Adipocyte (in vitro differentiated cells): Measurements from ENCODE around the gene PPP2R5E.

Experiments
- DNase-seq: peaks from one replicate; pipeline ENCODE4 v3.0.0-alpha.2; 2015; ENCODE audit warnings: low read depth
- H3K27me3 ChIP-seq: replicated peaks from 2 replicates; pipeline ENCODE4 v1.7.0; 2013; ENCODE audit warnings: mild to moderate bottlenecking, low read length, moderate library complexity; ENCODE audit not compliant: control insufficient read depth, insufficient read depth
- H3K36me3 ChIP-seq: 2 replicates; pipeline ENCODE4 v1.7.0; 2013; ENCODE audit warnings: low read length, mild to moderate bottlenecking, moderate library complexity; ENCODE audit not compliant: control insufficient read depth, insufficient read depth, severe bottlenecking
- H3K4me1 ChIP-seq: 2 replicates; pipeline ENCODE4 v1.7.0; 2013; ENCODE audit warnings: mild to moderate bottlenecking, low read length, moderate library complexity; ENCODE audit not compliant: control insufficient read depth, insufficient read depth
- H3K4me3 ChIP-seq: 2 replicates; pipeline ENCODE4 v1.7.0; 2013; ENCODE audit warnings: mild to moderate bottlenecking, low read length, moderate library complexity
- H3K9ac ChIP-seq: 2 replicates; pipeline ENCODE4 v1.7.0; 2013; ENCODE audit warnings: mild to moderate bottlenecking, low read length, moderate library complexity
- H3K9me3 ChIP-seq: 2 replicates; pipeline ENCODE4 v1.7.0; 2013; ENCODE audit warnings: mild to moderate bottlenecking, low read length, moderate library complexity; ENCODE audit not compliant: control insufficient read depth

PPP2R5E gene

DNA sequence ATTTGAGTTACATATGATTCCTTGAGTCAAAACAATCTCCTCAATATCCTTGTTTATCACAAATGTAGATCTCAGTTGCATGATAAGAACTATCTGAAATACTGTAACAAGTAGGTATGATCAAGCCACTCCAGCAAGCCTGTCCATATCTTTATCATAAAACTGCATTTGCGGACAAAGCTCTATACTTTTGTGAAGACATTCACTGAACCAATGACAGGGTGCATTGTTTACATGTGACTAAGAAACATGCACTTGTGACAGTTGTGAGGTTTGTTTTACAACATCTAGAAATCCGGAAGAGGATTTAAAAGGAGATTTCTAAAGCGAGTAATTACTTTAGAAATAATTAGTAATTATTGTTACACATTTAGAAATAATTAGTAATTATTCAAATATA lies 111.7 kb downstream of the PPP2R5E start:
- Histone ChIP-seq H3K36me3 (no peaks in the 10 kb centered on the region), H3K27me3 (no peaks in the 10 kb centered on the region)
- DNase-seq = no peak

DNA sequence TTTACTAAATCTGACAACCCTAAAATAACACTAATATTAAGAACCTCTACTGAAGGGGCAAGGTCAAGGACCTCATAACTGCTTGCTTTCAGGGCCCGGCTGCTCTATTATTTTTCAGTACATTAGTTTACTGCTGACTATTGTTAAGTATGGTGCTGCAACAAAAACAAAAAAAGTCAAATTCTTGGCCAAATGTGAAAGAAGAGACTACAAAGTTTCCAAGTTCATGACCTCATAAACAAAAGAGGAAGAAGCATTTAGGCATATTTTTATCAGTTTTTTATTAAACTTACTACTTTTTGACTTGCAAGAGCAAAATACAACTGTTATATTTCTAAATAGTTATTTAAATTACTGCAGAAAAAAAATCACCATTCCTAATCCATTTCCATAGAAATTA lies 114.7 kb downstream of the PPP2R5E start:
- H3K4me1 ChIP-seq = no peaks in the 10 kb centered on the region
- no peak overlapping the region for H3K9ac ChIP-seq
- H3K4me3 ChIP-seq = no peak overlapping the region
- no peak for DNase-seq
- H3K9me3 ChIP-seq = no peaks in the 10 kb centered on the region
- H3K36me3 ChIP-seq = no peaks in the 10 kb centered on the region
- H3K27me3 ChIP-seq = no peaks in the 10 kb centered on the region

More for the DNA sequence above, 111.7 kb downstream of the PPP2R5E start:
- no peak overlapping the region for H3K4me3 ChIP-seq
- no peaks in the 10 kb centered on the region for H3K9me3 ChIP-seq
- H3K4me1 ChIP-seq = peaks cover 24% of the 10 kb centered on the region
- no peak overlapping the region for H3K9ac ChIP-seq

DNA sequence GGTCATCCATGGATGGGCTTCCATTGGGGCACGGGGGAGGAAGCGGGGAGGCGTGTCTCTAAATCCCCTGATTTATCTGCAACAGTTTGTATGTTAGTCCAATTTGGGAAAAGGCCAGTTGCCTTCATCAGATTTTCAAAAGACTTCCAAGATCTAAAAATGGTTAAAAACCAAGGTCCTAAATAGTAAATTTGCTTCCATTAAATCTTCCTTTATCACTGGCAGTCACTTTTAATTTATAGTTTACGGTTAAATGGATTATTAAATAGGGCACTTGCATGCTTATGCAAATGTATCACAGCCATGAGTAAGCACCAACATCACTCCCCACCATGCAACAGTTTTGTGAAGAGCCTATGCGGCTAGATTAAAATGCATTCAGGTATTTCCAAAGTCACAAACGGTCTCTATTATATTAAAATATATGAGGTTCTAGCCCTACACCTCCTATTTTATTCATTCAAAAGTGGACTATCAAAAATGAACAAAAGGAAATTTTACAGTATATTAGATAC lies 116.3 kb downstream of the PPP2R5E start:
- H3K9ac ChIP-seq = no peak overlapping the region
- DNase-seq = no peak
- H3K27me3 ChIP-seq = no peaks in the 10 kb centered on the region
- H3K4me1 ChIP-seq = no peaks in the 10 kb centered on the region
- H3K36me3 ChIP-seq = no peaks in the 10 kb centered on the region
- H3K9me3 ChIP-seq = no peaks in the 10 kb centered on the region
- H3K4me3 ChIP-seq = no peak overlapping the region

DNA sequence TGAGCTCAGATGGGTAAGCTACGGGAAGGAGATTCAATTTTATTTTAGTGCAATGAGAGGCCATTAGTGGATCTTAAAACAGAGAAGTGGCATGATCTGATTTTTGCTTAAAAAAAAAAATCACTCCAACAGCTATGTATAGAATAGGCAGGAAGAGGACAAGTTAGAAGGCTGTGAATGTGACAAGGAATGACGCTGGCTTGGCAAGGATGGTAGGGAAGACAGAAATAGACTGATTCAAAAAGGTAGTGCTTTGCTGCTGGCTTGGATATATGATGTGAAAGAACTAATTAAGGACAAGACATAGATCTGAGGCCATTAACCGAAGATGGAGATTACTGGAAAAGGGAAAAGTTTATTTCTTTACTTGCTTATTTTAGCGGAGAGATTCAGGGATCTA lies 119.3 kb downstream of the PPP2R5E start:
- Histone ChIP-seq H3K4me1 (peaks cover 2% of the 10 kb centered on the region), H3K9ac (no peak overlapping the region), H3K36me3 (peaks cover 18% of the 10 kb centered on the region), H3K9me3 (no peaks in the 10 kb centered on the region), H3K27me3 (no peaks in the 10 kb centered on the region), H3K4me3 (no peak overlapping the region)
- DNase-seq = no peak

DNA sequence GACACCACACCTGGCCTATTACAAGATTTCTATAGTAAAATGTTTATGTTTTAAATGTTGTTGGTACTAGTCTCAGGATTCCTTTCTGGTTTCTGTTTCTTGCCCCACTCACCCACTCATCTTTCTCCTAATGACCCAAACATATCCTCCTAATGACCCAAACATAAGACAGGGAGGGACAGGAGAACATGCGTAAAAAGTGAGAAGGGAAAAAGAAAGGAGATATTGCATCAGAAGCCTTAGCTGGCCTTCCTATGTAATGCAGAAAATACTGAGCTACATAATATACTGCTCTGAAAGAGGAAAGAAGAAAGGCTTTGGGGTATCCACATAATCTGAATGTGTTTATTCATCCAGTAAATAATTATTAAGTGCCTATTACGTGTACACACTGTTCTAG lies 119.8 kb downstream of the PPP2R5E start:
- Histone ChIP-seq H3K9ac (no peak overlapping the region), H3K27me3 (no peaks in the 10 kb centered on the region), H3K4me1 (peaks cover 3% of the 10 kb centered on the region), H3K36me3 (peaks cover 18% of the 10 kb centered on the region), H3K4me3 (no peak overlapping the region), H3K9me3 (no peaks in the 10 kb centered on the region)
- DNase-seq = no peak

DNA sequence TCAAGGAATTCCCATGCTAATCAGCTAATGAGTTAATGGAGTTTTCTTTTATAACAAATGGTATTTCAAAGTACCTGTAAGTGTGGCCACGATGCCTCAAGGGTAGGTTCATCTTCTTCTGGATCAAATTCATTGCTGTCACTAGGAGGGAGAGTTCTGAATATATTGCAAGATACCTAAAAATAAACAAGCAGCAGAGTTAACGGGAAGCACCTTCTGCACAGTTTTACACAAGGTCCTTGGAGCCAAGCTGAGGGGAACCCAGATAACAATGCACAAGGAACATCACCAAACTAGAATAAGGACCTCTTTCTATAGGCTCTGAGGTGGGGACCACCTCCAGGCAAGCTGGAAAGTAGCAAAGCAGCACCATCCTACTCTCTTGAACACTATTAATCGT lies 121.3 kb downstream of the PPP2R5E start:
- peaks cover 18% of the 10 kb centered on the region for H3K36me3 ChIP-seq
- no peak overlapping the region for H3K4me3 ChIP-seq
- DNase-seq = no peak
- H3K9ac ChIP-seq = no peak overlapping the region
- H3K27me3 ChIP-seq = no peaks in the 10 kb centered on the region
- no peaks in the 10 kb centered on the region for H3K9me3 ChIP-seq
- peaks cover 7% of the 10 kb centered on the region for H3K4me1 ChIP-seq

DNA sequence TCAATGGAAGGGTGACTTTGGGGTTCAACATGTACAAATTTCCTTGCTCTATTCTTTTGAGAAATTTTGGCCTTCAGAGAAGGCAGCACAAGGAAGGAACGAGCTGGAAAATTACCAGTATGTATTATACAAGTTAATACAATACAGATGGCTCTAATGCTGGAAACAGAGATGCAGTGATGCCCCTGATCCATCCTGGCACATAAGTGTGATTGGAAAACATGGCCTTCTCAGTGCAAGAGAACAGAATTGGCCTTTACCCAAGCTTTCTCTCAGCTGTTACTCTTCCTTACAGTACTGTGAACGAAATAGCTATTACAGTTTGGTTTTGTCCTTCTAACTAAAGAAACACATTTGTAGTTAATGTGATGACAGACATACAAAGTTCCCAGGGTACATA lies 122.0 kb downstream of the PPP2R5E start:
- Histone ChIP-seq H3K27me3 (no peaks in the 10 kb centered on the region), H3K9me3 (no peaks in the 10 kb centered on the region), H3K36me3 (peaks cover 18% of the 10 kb centered on the region), H3K4me1 (peaks cover 7% of the 10 kb centered on the region), H3K4me3 (no peak overlapping the region), H3K9ac (no peak overlapping the region)
- no peak for DNase-seq

DNA sequence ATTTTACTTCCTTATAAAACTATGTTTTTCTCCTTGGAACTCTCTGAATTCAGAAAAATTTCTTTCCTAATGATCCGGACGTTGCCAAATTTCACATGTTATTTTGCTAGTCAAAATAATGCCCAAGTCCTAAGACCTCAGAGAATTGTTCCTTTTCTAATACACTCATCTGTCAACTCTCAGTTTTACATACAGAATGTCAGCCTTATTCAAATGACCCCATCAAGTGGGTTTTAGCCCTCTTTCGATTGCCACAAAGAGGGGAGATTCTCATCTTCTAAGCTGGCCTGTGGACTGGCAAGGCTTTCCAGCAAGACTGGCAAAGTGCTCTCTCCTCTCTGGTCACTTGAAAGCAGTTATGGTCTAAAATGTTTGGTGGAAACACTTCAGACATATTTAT lies 125.2 kb downstream of the PPP2R5E start:
- no peaks in the 10 kb centered on the region for H3K9me3 ChIP-seq
- H3K36me3 ChIP-seq = peaks cover 27% of the 10 kb centered on the region
- no peaks in the 10 kb centered on the region for H3K27me3 ChIP-seq
- H3K9ac ChIP-seq = no peak overlapping the region
- no peak for DNase-seq
- no peak overlapping the region for H3K4me3 ChIP-seq
- peaks cover 7% of the 10 kb centered on the region for H3K4me1 ChIP-seq

DNA sequence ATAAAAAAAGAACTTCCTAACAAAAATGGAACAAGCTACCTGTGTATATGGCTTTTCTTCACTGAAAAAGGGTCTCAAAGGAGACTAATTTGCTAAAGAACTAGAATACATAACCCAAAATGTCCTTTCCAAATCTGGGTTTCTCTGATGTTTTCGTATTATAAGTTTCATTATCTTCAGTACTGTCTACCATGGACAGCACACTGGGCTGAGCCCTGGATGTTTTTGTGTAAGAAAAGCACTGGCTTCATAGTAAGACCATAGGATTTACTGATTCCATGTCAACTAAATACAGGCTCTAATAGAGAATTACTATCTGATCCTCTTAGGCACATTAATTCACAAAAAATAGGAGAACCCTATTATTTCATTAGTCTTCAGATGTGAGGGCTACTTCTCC lies 130.2 kb downstream of the PPP2R5E start:
- no peaks in the 10 kb centered on the region for H3K27me3 ChIP-seq
- no peak for DNase-seq
- H3K36me3 ChIP-seq = peaks cover 22% of the 10 kb centered on the region
- peaks cover under 1% of the 10 kb centered on the region for H3K4me1 ChIP-seq
- H3K9ac ChIP-seq = no peak overlapping the region
- H3K9me3 ChIP-seq = no peaks in the 10 kb centered on the region
- H3K4me3 ChIP-seq = no peak overlapping the region

DNA sequence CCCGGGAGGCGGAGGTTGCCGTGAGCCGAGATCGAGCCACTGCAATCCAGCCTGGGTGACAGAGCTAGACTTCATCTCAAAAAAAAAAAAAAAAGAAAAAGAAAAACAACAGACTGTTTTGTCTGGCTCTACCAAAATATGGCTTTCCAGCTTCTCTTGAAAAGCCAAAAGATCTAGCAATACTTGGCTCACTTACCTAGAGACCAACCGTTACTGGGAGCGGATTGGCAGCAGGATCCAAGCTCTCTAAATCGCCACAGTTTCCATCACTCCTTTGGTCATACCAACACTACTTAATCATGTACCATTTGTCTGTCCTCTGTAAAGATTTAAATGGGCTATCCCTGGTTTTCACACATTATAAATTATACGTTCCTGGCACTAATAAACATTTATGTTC lies 136.8 kb downstream of the PPP2R5E start:
- H3K4me3 ChIP-seq = no peak overlapping the region
- DNase-seq = no peak

DNA sequence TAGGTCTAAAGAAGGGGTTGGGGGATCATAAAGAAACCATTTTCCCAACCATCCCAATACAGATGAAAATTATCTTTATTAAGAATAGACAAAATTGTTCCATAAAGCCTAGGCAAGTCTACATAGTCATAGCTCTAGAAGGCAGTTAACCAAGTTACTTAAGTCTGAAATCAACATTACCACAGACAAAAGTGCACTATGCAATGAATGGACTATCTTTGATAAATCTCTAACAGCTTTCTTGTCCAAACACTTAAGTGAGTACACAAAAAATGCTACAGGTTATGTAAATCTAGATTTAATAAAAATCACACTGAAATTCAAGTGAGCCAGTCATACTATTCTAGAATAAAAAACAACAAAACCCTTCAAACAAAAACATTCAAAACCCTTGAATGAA lies 137.5 kb downstream of the PPP2R5E start:
- DNase-seq = no peak
- no peaks in the 10 kb centered on the region for H3K4me1 ChIP-seq
- no peak overlapping the region for H3K9ac ChIP-seq
- no peaks in the 10 kb centered on the region for H3K9me3 ChIP-seq
- H3K4me3 ChIP-seq = no peak overlapping the region
- no peaks in the 10 kb centered on the region for H3K27me3 ChIP-seq
- H3K36me3 ChIP-seq = peaks cover 12% of the 10 kb centered on the region

More for the DNA sequence above, 136.8 kb downstream of the PPP2R5E start:
- Histone ChIP-seq H3K4me1 (no peaks in the 10 kb centered on the region), H3K9ac (no peak overlapping the region), H3K27me3 (no peaks in the 10 kb centered on the region), H3K9me3 (no peaks in the 10 kb centered on the region), H3K36me3 (peaks cover 15% of the 10 kb centered on the region)

DNA sequence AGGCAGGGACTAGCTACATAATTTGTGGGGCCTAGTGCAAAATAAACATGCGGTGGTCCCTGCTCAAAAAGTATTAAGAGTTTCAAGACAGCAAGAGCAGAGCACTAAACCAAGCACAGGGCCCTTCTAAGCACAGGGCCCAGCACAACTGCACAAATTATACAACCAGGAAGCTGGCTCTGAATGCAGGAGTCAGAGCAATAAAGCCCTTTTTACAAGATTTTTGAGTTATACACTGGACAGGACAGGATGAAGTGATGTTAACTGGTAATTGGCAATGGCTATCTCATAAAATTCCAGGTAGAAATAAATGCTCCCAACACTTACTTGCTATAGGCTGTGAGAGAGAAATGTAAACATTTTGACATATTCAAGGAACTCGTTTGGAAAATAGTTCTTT lies 138.3 kb downstream of the PPP2R5E start:
- no peaks in the 10 kb centered on the region for H3K27me3 ChIP-seq

More for the DNA sequence above, 138.3 kb downstream of the PPP2R5E start:
- Histone ChIP-seq H3K4me1 (no peaks in the 10 kb centered on the region), H3K9me3 (no peaks in the 10 kb centered on the region), H3K9ac (no peak overlapping the region), H3K4me3 (no peak overlapping the region), H3K36me3 (peaks cover 11% of the 10 kb centered on the region)
- DNase-seq = no peak
